ENCODE results near the gene DCANP1. TPM values are rescaled to one million over a fixed set of nuclear protein-coding genes. Genes with fewer than 3 reads are reported as not detected.

DCANP1 gene
- total RNA-seq, 1 experiment from 2014 or later: not detected

DNA sequence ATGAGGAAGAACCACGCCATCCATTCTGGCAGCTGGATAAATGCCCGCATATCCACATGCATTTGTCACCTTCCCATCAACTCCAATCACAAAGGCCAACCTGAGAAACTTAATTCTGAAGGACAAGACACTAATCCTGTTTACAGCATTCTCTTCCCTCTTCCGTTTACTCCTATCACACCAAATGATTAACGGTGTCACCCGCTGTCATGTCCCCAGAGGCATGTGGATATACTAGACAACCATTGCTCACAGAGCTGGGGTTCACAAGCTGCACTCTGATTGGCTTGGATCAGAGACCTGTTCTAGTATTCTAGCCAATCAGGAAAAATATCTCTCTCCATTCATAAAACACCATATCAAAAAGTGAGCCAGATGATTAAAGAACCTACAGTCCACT is 51.7 kb downstream of the DCANP1 start:
- no peak overlapping the region for H3K4me2 ChIP-seq (ENCODE audit: low read length)
- DNase-seq (ENCODE audit: low read depth, low spot score) (no peak), ATAC-seq (no peak)
- no peaks in the 10 kb centered on the region for H3K27me3 ChIP-seq (ENCODE audit: insufficient read depth, low read length)
- peaks cover 12 to 29% of the 10 kb centered on the region in 2 experiments for H3K4me1 ChIP-seq (ENCODE audit: control insufficient read depth in 1 of 2, insufficient read depth in 2 of 2, low read length in 2 of 2)
- intact Hi-C loops (cut with micrococcal nuclease): no loop called here
- H3K79me2 ChIP-seq (ENCODE audit: insufficient read depth, low read length): peaks cover 84% of the 10 kb centered on the region
- H3K9me3 ChIP-seq (ENCODE audit: control insufficient read depth in 1 of 2, insufficient read depth in 1 of 2, low read depth in 1 of 2, low read length in 2 of 2): no peaks in the 10 kb centered on the region
- H2AFZ ChIP-seq (ENCODE audit: low read depth, low read length, poor library complexity, severe bottlenecking): no peak overlapping the region
- peaks cover 35% of the 10 kb centered on the region; the same call in 1 of the 2 replicates for H4K20me1 ChIP-seq (ENCODE audit: insufficient read depth)
- ChIA-PET CTCF (no interaction called here), RAD21 (ENCODE audit: low non-redundant PET in 1 of 2, low total read pairs in 2 of 2, uncharacterized antibody in 2 of 2, unreplicated experiment in 2 of 2) (no interaction called here), POLR2A (no interaction called here)
- H3K4me3 ChIP-seq (replicated peaks in 1 of 2; ENCODE audit: low read depth in 1 of 2, low read length in 2 of 2): no peak overlapping the region
- H3K9ac ChIP-seq (ENCODE audit: low read length): no peak overlapping the region
- H3K27ac ChIP-seq (ENCODE audit: low read depth, low read length): no peak overlapping the region
- no peaks in the 10 kb centered on the region for H3K9me2 ChIP-seq (ENCODE audit: insufficient read depth)
- no TSS peak for BruUV-seq (replicated peaks)
- peaks cover 2 to 17% of the 10 kb centered on the region in 2 experiments; a peak in 2 of 4 replicates for H3K36me3 ChIP-seq (ENCODE audit: control insufficient read depth in 1 of 2, insufficient read depth in 2 of 2, low read length in 2 of 2)
- TF ChIP-seq POLR2AphosphoS5 (IDR thresholded peaks at IDR 0.05; ENCODE audit: low read depth, low read length): no peak
- TF ChIP-seq TCF7L2 (IDR thresholded peaks at IDR 0.05; ENCODE audit: borderline replicate concordance, extremely low read depth, insufficient read depth, insufficient read length): no peak
- TF ChIP-seq EZH2 (IDR thresholded peaks at IDR 0.05): no peak
- no peak for TF ChIP-seq CEBPB (IDR thresholded peaks at IDR 0.05; ENCODE audit: low read depth)
- no peak for TF ChIP-seq ZBTB33 (IDR thresholded peaks at IDR 0.05; ENCODE audit: extremely low read depth, insufficient replicate concordance, low read length)
- TF ChIP-seq YY1 (IDR thresholded peaks at IDR 0.05; ENCODE audit: extremely low read depth, insufficient replicate concordance, low read depth, low read length): no peak
- no peak for TF ChIP-seq ZNF274 (IDR thresholded peaks at IDR 0.05; ENCODE audit: low read depth, low read length)
- TF ChIP-seq POLR2A (IDR thresholded peaks at IDR 0.05; ENCODE audit: borderline replicate concordance, extremely low read depth, insufficient read depth, insufficient read length): no peak
- no peak for TF ChIP-seq CBX3 (IDR thresholded peaks at IDR 0.05; ENCODE audit: low read depth)
- no peak for TF ChIP-seq SP1 (IDR thresholded peaks at IDR 0.05; ENCODE audit: low read depth)

Other genes starting within 250 kb of the DCANP1 start
- gene MACROH2A1, start 48.1 kb downstream of the DCANP1 start, total RNA-seq (2021; ENCODE audit: unreplicated experiment): 218 TPM
- gene TIFAB, start 5.0 kb upstream of the DCANP1 start, total RNA-seq (2021; ENCODE audit: unreplicated experiment): not detected
- gene NEUROG1, start 88.6 kb upstream of the DCANP1 start, total RNA-seq (2021; ENCODE audit: unreplicated experiment): not detected
- not detected for gene CXCL14, start 131.6 kb upstream of the DCANP1 start, total RNA-seq (2021; ENCODE audit: unreplicated experiment)